DND-41 (cell line): ENCODE measurements around the gene CYTL1.

Source experiments
- EZH2 ChIP-seq: IDR thresholded peaks from 3 replicates; pipeline ENCODE4 v1.6.1; 2012; ENCODE audit warnings: borderline replicate concordance, low read depth, mild to moderate bottlenecking, moderate library complexity, low read length, inconsistent platforms; ENCODE audit not compliant: severe bottlenecking
- TF ChIP-seq, protein P1 (sequence below): IDR thresholded peaks from 2 replicates; pipeline ENCODE4 v1.5.1; 2012; ENCODE audit warnings: borderline replicate concordance, low read length, moderate library complexity, mild to moderate bottlenecking; ENCODE audit not compliant: poor library complexity, severe bottlenecking; ENCODE audit errors: extremely low read depth

DNA sequence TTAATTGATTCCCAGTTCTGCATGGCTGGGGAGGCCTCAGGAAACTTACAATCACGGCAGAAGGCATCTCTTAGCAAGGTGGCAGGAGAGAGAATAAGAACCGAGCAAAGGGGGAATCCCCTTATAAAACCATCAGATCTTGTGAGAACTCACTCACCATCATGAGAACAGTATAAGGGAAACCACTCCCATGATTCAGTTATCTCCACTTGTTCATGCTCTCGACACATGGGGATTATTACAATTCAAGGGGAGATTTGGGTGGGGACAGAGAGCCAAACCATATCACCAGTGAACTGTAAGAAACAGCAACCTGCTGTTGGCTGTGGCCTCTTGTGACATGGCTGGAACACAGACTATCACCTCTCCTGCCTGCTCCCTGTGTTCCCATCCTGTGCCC is 7.1 kb upstream of the CYTL1 start:
- TF ChIP-seq, protein P1, sequence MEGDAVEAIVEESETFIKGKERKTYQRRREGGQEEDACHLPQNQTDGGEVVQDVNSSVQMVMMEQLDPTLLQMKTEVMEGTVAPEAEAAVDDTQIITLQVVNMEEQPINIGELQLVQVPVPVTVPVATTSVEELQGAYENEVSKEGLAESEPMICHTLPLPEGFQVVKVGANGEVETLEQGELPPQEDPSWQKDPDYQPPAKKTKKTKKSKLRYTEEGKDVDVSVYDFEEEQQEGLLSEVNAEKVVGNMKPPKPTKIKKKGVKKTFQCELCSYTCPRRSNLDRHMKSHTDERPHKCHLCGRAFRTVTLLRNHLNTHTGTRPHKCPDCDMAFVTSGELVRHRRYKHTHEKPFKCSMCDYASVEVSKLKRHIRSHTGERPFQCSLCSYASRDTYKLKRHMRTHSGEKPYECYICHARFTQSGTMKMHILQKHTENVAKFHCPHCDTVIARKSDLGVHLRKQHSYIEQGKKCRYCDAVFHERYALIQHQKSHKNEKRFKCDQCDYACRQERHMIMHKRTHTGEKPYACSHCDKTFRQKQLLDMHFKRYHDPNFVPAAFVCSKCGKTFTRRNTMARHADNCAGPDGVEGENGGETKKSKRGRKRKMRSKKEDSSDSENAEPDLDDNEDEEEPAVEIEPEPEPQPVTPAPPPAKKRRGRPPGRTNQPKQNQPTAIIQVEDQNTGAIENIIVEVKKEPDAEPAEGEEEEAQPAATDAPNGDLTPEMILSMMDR = no peak
- no peak for TF ChIP-seq EZH2
